Right renal cortex interstitium (tissue), 3 donors: Measurements from ENCODE around the gene TMCC3. TPM values are rescaled to one million over a fixed set of nuclear protein-coding genes. Genes with fewer than 3 reads are reported as not detected.
"Not testable (repeated sequence)": the region's sequence is repeated elsewhere in the genome, so short reads cannot be mapped to it uniquely, and the experiment has no call there.

Source experiments
- DNase-seq, 3 donors: peaks; one replicate each; pipeline ENCODE4 v3.0.0-alpha.2; 2013; ENCODE audit warnings: low read depth in 3 of 3, low spot score in 2 of 3
- polyA plus RNA-seq, 3 donors: library from polyadenylated mRNA; unstranded; fragments of 120-200 nt; gene quantifications; one replicate each; pipeline ENCODE4 v1.2.1, GENCODE V29; 2013; ENCODE audit not compliant: insufficient read length in 3 of 3

TMCC3 gene
- polyA plus RNA-seq, 3 donors, result 44.2 to 48.3 (median 47.1) TPM

- not testable (repeated sequence) for DNase-seq
These were observed 43.5 kb downstream of the TMCC3 start for GRCh38 chr12:94606810-94607209.

DNA sequence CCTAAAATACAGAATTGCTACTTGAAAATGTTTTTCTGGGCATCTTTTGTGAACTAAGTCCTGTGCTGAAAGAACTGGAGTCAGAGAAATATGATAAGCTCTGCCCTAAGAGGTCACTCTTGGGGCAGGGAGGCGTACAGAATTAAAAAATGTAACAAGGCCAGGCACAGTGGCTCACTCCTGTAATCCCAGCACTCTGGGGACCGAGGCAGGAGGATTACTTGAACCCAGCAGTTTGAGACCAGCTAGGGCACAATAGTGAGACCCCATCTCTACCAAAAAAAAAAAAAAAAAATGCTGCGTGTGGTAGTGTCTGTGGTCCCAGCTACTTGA lies 46.0 kb downstream of the TMCC3 start:
- DNase-seq, result no peak

- no peak for DNase-seq
These were observed 46.7 kb downstream of the TMCC3 start for GRCh38 chr12:94603434-94604365.

- no peak for DNase-seq
These were observed 48.3 kb downstream of the TMCC3 start for GRCh38 chr12:94602024-94602423.

DNA sequence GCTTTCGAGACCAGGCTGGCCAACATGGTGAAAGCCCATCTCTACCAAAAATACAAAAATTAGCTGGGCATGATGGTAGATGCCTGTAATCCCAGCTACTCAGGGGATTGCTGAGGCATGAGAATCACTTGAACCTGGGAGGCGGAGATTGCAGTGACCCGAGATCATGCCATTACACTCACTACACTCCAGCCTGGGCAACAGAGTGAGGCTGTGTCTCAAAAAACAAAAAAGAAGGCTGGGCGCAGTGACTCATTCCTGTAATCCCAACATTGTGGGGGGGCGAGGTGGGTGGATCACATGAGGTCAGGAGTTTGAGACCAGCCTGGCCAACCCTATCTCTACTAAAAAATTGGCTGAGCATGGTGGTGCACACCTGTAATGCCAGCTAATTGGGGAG lies 49.0 kb downstream of the TMCC3 start:
- DNase-seq, result not testable (repeated sequence)

DNA sequence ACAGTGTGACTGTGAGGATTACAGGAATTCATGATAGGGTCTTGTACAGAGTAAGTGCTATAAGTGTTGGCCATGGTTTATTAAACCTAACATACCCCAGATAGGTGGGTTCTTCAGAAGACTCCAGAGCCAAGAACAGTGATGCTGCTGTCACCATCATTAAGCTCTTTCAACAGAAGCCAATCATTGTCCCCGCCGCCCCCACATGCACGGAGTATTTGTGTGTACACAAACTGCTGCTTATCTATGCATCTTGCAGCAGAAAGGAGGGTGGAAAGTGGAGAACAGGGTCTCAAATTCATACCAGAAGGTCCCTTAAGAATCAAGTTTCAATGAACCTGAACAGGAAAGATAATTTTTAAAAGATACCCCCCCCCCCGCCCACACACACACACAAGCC lies 51.2 kb downstream of the TMCC3 start:
- no peak for DNase-seq

GRCh38 chr12:94597268-94597667 lies 53.1 kb downstream of the TMCC3 start:
- no peak for DNase-seq

- DNase-seq, result no peak
These were observed 53.8 kb downstream of the TMCC3 start for GRCh38 chr12:94596596-94596995.

DNA sequence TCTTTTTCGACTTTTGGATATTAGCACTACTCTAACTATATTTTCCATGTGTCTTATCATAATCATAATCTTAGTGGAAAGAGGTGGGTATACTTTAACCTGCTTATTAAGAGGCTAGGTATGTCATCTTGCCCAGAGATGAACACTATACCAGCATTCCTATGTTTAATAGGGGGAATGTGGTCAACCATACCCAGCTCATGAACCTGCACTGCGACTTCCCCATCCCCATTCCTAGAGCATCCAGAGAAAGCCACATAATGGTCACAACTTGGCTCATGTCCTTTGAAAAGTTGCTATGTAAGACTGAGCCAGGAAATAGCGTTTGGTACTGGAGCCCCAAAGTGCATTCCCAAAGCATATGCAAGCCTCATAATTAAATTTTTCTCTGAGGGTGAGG lies 55.2 kb downstream of the TMCC3 start:
- DNase-seq, result no peak

DNA sequence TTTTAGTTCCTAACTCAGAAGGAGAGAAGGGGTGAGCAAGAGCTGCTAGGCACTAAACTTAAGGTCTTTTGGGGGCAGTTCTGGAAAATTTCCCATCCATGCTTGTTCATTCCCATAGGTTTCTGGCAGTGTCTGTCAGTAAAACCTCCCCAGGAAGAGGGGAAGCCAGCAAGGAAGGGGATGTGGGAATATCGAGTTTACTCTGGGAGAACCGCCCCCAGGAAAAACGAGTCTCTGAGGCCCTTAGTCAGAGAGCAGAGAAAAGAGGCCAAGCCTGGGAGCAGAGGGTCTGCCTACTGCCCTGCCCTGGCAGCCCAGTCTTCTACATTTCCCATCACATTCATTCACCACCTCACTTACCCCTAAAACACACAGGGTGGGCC lies 55.9 kb downstream of the TMCC3 start:
- no peak for DNase-seq

DNA sequence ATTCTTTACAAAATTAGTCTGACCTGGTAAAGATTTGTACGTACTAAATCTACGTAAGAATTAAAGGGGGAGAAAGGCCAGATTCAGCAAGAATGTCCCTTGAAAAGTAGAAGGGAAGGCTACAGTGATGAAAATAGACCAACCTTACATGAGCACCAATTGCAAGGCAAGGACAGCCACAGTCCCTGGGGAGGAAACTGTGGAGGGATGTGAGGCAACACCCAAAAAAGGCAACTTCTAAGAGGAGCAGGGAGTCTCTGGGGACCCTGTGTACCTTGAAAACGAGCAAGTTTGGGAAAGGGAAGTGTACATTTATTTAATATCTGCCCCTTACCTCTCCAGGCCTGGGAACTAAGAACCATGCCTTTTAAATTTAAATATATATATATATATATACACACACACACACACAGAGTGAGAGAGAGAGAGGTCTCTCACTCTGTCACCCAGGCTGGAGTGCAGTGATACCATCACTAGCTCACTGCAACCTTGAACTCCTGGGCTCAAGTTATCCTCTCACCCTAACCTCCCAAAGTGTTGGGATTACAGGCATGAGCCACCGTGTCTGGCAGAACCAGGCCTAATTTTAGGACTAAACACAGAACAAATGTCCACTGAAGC lies 56.4 kb downstream of the TMCC3 start:
- DNase-seq, result no peak

- DNase-seq, result not testable (repeated sequence)
These were observed 57.6 kb downstream of the TMCC3 start for GRCh38 chr12:94592723-94593122.

GRCh38 chr12:94592080-94592479 lies 58.3 kb downstream of the TMCC3 start:
- DNase-seq, result no peak

DNA sequence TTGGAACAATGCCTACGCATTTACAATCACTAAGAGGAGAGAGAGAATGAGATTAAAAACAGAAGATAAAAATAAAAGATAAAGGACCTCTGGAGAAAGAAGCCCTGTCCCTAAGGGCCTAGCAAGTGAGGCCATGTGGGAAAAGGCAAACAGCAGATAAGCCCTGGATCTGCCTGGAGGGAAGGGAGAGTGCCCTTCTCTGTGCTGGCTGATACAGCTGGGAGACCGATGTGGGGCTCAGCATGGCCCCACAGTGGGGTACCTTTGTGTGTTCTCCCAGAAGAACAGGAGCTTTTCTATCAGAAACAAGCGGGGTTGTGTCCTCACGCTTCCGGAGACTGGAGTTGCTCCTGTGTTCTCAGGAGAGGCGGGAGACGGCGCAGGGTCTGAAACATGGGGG lies 59.9 kb downstream of the TMCC3 start:
- no peak for DNase-seq

DNA sequence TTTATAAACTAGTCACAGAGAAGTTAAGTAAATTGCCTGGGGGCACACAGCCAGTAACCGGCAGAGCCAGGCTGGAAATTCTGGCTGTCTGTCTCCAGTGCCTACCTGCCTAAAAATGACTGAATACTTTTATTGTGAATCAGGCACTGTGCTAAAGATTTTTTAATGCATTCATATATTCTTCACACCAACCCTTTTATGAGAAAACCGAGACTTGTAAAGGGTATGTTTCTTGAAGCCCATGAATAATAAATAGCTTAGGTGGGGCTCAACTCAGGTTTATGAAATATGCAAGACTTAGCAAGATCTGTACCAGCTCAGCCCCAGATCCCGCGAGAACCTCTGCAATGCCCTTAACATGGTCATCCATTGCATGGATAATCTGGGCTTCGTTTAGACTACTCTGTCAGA lies 60.8 kb downstream of the TMCC3 start:
- DNase-seq, result no peak

GRCh38 chr12:94588346-94588745 lies 62.0 kb downstream of the TMCC3 start:
- no peak for DNase-seq

DNA sequence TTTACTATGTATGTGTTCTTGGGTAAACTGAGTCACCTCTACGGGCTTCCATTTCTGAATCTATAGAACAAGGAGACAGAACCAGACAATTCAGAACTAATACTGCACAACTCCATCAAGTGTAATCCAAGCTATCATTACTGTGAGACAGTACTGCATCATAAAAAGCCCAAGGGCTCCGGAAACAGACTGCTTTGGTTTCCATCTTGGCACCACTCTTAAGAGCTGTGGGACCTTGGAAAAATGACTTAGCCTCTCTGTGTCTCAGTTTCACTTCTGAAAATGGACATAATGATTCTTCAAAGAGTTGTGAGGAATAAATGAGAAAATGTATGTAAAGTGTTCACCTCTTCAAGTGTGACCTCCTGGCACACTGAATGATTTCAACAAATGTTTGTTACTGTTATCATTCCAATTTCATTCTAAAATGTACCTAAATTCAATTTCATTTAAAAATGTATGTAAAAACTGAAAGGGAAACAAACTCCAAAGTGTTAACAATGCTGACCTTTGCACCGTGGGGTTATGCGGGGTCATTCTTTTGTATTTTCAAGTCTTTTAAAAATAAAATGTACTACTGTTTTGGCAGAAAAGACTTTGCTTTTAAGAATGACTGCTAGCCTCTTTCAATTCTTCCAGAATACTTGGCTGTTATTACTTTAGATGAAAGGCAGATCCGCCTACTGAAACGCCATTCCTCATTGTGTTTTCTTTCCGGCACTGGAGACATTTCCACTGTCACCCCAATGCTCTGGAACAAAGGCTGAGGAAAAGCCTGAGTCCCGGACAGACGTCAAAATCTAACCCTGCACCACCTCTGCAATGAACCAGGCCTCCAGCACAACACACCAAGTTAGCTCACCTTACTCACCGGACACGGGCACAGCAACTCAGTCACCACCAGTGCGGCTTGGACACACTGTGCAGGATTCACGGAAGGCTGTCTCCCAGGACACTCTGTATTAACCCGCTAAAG lies 62.8 kb downstream of the TMCC3 start:
- DNase-seq, result no peak

- DNase-seq, result no peak
These were observed 63.6 kb downstream of the TMCC3 start for GRCh38 chr12:94586589-94587259.

- no peak for DNase-seq
These were observed 64.7 kb downstream of the TMCC3 start for GRCh38 chr12:94585626-94586025.

DNA sequence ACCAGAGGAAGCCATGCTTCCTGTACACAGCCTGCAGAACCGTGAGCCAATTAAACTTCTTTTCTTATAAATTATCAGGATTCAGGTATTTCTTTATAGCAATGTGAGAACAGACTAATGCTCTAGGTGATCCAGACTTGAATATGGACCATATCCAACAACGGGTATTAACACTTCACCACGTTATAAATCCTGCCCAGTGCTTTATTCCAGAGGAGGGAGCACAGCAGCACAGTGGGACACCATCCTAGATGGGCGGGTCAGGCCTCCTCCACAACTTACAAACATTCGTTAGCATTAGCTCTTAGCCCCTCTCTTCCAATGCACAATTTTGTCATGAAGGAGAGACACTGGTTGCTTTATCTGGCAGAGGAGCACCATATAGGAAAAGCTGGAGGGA lies 66.0 kb downstream of the TMCC3 start:
- DNase-seq, result no peak

DNA sequence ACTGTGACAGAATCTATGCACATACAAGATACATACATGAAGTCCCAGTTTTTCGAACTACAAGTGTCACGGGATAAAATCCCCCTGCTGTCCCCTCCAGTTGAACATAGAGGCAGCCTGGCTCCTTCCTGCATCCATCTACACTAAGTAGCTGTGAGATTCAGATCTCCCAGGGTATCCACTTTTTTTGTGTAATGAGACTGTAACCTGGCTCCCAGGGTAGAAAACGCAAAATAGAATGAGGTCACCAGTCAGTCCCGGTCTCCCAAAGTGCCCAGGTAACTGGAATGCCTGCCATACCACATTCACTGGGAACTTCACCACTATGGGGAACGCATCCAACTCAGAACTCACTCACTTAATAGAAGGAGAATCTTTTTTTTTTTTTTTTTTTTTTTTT lies 67.8 kb downstream of the TMCC3 start:
- DNase-seq, result no peak
